ENCODE data around the gene PPAT.
"Not testable (repeated sequence)": the region's sequence is repeated elsewhere in the genome, so short reads cannot be mapped to it uniquely, and the experiment has no call there.

Gene PPAT

DNA sequence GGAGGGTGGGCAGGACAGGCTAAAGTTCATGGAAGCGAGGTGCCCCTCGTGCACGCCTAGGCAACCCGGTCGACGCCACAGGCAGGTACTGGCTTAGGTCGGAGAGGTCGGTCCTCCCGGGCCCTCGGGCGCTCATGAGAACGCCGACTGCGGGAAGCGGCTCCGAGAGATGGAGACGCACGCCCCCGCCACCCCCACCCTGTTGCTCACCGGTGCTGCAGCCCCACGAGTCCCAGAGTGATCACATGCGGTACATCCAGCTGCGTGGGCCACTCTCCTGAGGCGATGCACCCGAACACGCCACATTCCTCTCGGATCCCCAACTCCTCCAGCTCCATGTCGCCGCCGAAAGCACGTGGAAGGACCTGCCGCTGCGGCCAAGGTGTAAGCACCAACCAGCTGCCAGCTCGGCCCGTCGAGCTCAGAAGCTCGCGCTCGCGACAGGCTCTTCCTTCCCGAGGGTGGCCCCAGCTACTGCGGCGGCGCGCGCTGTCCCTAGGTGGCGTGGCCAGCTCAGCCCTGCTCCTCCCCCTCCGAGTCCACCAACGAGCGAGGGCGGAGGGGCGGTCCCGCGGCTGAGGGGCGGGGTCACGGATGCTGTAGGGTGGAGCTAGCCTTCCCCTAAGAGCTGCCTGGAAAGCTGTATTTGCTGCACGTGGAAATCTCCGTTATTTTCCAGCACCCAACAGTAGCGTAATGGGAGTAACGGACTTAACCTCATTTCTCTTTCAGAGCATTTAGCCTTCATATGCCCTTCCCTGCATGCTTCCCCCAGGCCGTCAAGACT, at the start of gene PPAT:
PPAT (minus strand) TSS at position 476 of the 787 bp plus-strand sequence; CDS start at position 338, 138 bp downstream.
- DNase-seq, result peak; percentile 97

- DNase-seq, result no peak
These were observed 45.3 kb upstream of the PPAT start for GRCh38 chr4:56480691-56481090.

DNA sequence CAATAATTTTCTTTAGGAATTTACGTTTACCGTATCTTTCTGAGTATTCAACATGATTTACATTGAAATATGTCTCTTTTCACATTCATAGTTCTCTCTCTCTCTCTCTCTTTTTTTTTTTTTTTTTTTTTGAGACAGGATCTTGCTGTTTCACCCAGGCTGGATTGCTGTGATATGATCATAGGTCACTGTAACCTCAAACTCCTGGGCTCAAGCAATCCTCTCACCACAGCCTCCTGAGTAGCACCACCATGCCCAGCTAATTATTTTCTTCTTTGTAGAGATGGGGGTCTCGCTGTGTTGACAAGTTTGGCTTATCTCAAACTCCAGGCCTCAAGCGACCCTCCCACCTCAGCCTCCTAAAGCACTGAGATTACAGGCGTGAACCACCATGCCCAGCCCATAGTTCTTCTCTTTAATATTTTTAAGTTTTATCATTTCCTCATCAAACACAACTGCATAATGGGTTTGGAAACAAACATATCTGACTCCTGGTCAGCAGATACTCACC, 41.8 kb upstream of the PPAT start:
- DNase-seq, result no peak

DNA sequence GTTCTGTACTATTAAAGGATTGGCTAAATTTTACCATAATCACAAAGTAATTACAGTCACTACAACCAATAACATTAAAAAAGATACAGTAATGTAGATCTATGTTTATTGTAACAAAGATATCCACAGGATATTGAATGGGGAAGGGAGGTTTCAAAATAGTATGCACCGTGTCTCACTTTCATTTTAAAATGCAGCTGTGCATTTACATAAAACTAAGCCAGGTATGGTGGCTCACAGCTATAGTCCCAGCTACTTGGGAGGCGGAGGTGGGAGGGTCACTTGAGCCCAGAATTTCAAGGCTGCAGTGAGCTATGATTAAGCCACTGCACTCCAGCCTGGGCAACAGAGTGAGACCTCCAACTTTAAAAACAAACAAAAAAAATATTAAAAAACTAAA, 40.5 kb upstream of the PPAT start:
- DNase-seq, result no peak

DNA sequence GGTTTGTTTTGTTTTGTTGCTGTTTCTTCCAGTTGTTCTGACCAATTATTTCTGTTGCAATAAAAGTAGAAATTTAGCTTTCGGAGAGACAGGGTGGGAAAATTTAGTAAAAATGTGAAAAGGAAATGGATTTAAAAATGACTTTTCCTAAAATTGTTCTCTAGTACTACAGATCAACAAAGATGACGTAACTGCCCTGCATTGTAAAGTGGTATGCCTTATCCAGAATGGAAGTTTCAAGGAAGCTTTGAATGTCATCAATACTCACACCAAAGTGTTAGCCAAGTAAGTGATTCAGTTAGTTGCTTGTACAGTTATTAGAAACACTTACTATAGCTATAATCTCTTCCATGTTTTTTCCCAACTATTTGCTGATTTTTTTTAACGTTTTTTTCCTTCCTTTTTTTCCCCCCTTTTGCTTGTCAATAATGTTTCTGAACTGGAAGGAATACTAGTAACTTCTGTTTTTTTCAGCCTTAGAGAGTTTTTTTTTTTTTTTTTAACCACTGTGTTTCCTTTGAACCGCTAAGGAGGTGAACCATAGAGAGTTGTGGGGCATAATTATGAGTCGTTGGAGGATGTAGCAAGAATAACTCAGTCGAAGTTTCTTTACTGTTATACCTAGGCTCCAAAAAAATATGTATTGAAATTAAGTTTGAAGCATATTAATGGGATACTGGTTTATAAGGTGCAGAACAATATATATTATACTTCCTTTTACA, 34.2 kb upstream of the PPAT start:
- no peak for DNase-seq

- DNase-seq, result peak; percentile 39
These were observed 32.6 kb upstream of the PPAT start for GRCh38 chr4:56468097-56468422.

DNA sequence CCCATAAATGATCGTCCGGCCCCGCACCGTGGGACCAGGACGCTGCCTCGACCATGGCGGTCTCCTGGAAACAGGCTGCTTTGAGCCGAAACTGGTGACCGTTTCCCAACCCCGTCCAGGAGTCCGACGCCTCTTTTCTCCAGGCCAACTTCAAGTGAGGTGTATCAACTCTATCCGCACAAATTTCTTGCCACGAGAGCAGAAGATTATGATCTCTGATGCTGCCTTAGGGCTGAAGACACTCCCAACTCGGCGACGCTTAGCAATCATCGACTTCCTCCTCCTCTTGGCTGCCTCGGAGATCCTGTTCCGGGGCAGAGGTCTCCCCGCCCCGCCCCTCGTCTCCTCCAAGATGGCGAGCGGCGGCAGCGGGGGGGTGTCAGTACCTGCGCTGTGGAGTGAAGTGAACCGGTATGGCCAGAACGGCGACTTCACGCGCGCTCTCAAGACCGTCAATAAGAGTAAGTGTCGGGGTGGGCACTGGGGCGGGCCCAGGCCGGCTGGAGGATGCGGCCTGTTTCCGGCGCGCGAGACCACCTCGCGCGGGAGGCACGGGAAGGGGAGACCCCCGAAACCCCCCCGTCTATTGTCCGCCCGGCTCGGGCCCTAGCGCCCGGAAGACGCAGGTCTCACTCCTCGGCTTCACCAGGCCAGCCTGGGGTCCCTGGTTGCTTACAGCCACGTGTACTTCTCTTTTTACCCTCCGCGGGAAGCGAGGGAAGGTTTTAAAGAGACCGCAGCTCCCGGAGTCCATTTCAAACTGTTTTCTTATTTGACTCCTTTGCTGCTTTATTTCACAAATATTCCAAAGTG, 32.1 kb upstream of the PPAT start, which contains the start of gene SRP72:
SRP72 (plus strand) TSS at position 334 of the 813 bp plus-strand sequence; CDS start at position 353, 19 bp downstream.
- DNase-seq, result peak; percentile 91

DNA sequence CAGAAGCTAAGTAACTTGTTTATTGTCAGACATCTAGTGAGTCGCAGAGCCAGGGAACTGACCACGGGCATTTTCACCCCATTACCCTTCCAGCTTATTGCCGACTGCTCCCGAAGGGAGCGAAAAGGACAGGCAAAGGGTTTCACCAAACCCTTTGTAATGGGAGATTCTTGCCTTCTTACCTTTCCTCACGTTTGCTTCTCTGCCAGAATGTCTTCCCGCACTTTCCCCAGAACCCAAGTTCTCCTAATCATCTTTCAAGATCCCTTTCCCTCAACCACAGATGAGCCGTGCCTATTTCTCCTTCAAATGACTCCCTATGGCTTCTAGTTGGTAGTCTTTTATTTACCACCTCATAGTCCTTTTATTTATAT, 31.5 kb upstream of the PPAT start:
- DNase-seq, result no peak

DNA sequence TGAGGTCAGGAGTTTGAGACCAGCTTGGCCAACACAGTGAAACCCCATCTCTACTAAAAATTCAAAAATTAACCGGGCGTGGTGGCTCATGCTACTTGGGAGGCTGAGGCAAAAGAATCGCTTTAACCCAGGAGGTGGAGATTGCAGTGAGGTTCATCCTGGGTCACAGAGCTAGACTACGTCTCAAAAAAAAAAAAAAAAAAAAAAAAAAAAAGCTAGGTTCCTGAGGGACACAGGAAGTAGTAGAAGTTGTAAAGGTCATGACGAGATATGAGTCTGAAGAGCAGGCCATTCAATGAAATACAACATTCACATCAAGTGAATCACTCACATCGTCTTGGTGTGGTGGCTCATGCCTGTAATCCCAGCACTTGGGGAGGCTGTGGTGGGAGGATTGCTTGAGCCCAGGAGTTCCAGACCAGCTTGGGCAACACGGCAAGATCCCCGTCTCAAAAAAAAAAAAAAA, 30.9 kb upstream of the PPAT start:
- peak; percentile 88 for DNase-seq

- DNase-seq, result peak; percentile 55
These were observed 30.3 kb upstream of the PPAT start for GRCh38 chr4:56465599-56466295.

DNA sequence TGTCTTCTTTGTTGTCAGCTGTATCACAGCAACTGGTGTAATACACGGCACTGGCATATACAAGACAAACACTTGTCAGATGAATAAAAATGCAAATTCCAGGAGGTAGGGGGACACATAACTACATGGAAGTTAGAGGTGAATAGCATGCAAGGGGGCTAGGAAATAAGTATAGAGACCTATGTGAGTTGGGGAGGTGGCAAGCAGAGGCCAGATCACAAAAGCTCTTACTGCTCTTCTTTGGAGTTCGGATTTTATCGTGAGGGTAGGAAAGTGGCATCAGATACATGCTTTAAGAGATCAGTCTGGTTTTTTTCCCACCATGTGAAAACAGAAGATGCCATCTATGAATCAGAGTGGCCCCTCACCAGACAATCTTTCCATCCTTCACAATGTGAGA, 29.2 kb upstream of the PPAT start:
- DNase-seq, result no peak

- no peak for DNase-seq
These were observed 28.3 kb upstream of the PPAT start for GRCh38 chr4:56463711-56464110.

- DNase-seq, result no peak
These were observed 26.7 kb upstream of the PPAT start for GRCh38 chr4:56462157-56462556.

DNA sequence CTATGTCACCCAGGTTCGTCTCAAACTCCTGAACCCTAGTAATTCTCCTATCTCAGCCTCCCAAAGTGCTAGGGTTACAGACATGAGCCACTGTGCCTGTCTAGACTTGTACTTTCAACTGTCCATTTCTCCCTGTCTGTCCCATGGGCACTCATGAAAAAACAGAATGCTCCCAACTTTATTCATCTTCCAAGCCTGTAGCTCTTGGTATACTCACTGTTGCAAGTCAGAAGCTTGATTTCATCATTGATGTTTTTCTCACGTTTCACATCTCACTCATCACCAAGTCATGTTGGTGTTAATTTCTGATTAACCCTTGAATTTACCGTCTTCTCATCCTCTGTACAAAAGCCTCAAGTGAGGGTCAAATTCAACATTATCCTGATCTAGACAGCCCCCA, 24.7 kb upstream of the PPAT start:
- no peak for DNase-seq

DNA sequence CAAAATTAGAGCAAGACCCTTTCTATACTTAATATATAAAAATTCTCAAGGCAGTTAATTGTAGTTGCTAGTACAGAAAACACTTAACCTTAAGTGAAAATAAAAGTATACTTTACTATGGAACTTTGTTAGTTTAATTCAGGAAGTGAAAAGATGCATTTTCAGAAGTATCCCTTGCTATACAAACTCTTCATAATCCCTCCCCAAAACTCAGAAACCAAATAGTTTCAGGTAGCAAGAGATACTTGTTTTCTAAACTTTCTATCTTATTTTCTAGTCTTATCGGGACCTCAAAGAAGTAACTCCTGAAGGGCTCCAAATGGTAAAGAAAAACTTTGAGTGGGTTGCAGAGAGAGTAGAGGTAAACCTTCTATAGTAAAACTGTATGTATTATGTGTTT, 14.9 kb upstream of the PPAT start:
- DNase-seq, result no peak

DNA sequence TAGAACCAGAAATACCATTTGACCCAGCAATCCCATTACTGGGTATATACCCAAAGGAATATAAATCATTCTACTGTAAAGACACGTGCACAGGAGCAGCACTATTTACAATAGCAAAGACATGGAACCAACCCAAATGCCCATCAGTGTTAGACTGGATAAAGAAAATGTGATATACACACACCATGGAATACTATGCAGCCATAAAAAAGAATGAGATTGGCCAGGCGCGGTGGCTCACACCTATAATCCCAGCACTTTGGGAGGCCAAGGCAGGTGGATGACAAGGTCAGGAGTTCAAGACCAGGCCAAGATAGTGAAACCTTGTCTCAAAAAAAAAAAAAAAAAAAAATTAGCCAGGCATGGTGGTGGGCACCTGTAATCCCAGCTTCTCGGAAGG, 14.1 kb upstream of the PPAT start:
- DNase-seq, result not testable (repeated sequence)

- DNase-seq, result no peak
These were observed 12.9 kb upstream of the PPAT start for GRCh38 chr4:56448301-56448700.

- DNase-seq, result no peak
These were observed 10.3 kb upstream of the PPAT start for GRCh38 chr4:56445699-56446098.

DNA sequence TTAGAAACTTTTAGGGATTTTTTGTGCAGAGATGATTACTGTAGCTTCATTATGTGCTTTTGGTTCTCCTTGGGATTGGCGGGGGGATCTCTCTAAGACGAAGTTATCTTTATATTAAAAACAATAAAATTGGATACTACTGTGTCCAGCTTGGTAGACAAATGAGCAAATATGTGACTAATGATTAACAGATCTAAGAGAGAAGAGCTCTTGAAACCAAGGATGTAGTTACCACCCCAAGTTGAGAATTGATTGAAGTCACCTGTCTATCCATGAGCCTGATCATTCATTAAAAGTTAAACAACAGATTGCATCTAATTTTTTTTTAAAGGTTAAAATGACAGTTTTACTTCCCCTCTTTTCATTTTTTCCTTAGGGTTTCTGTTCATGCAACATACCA, 9.3 kb upstream of the PPAT start:
- no peak for DNase-seq

GRCh38 chr4:56440983-56441382, 5.6 kb upstream of the PPAT start:
- DNase-seq, result no peak

GRCh38 chr4:56438766-56439165, 3.4 kb upstream of the PPAT start:
- peak; percentile 24 for DNase-seq

- DNase-seq, result peak; percentile 71
These were observed 746 bp downstream of the PPAT start for GRCh38 chr4:56434599-56435139.
